Vagina (tissue), 2 donors: Measurements from ENCODE around the gene TNNT2. TPM values are rescaled to one million over a fixed set of nuclear protein-coding genes. Genes with fewer than 3 reads are reported as not detected.

ENCODE experiments used
- DNase-seq, 2 donors: peaks; one replicate each; pipeline ENCODE4 v3.0.0-alpha.2; 2017; ENCODE audit errors: extremely low spot score in 2 of 2
- H3K27ac ChIP-seq: fragments of 200-600 bp; sonication (generic); one replicate; pipeline ENCODE4 v1.5.1; 2019
- H3K27me3 ChIP-seq: fragments of 200-600 bp; sonication (generic); one replicate; pipeline ENCODE4 v1.5.1; 2019
- H3K36me3 ChIP-seq, 2 donors: fragments of 200-600 bp; sonication (generic); one replicate each; pipeline ENCODE4 v1.5.1; 2017 to 2019
- H3K4me1 ChIP-seq: fragments of 200-600 bp; sonication (generic); one replicate; pipeline ENCODE4 v1.5.1; 2019
- H3K4me3 ChIP-seq, 2 donors: fragments of 200-600 bp; sonication (generic); 1 replicate in 1 of 2; 2 replicates in 1 of 2; pipeline ENCODE4 v1.5.1; 2016 to 2019
- H3K9me3 ChIP-seq: fragments of 200-600 bp; sonication (generic); one replicate; pipeline ENCODE4 v1.5.1; 2019
- POLR2A ChIP-seq, 2 donors: fragments of 450-650 bp; IDR thresholded peaks; one replicate each; pipeline ENCODE4 v1.6.1; 2017; ENCODE audit warnings: antibody characterized with exemption in 2 of 2, mild to moderate bottlenecking in 2 of 2, moderate library complexity in 2 of 2
- POLR2AphosphoS5 ChIP-seq, 2 donors: sonication (generic); formaldehyde crosslinking; IDR thresholded peaks; one replicate each; pipeline ENCODE4 v1.9.0; 2017; ENCODE audit warnings: antibody characterized with exemption in 2 of 2, mild to moderate bottlenecking in 2 of 2, low read depth in 1 of 2; ENCODE audit not compliant: insufficient read depth in 1 of 2
- intact Hi-C: fragments of 100-400 bp; cut with DNase I; formaldehyde crosslinking; loops from one replicate; pipeline ENCODE4 v1.15.1; 2023
- total RNA-seq: library from RNA; depleted of rRNA; stranded (reverse); fragments of >200 nt; gene quantifications from one replicate; pipeline ENCODE4 v1.2.3, GENCODE V29; 2016
- TF ChIP-seq, protein P1 (sequence below), 3 experiments: fragments of 450-650 bp in 2 of 3; fragments of 200-600 bp in 1 of 3; sonication (generic) in 1 of 3; IDR thresholded peaks; one replicate each; pipeline ENCODE4 v1.5.1; 2017 to 2019; ENCODE audit warnings: antibody characterized with exemption in 3 of 3, mild to moderate bottlenecking in 2 of 3, moderate library complexity in 2 of 3

The TNNT2 gene
- total RNA-seq, 1 donor from 2014 or later, result 9.8 TPM

DNA sequence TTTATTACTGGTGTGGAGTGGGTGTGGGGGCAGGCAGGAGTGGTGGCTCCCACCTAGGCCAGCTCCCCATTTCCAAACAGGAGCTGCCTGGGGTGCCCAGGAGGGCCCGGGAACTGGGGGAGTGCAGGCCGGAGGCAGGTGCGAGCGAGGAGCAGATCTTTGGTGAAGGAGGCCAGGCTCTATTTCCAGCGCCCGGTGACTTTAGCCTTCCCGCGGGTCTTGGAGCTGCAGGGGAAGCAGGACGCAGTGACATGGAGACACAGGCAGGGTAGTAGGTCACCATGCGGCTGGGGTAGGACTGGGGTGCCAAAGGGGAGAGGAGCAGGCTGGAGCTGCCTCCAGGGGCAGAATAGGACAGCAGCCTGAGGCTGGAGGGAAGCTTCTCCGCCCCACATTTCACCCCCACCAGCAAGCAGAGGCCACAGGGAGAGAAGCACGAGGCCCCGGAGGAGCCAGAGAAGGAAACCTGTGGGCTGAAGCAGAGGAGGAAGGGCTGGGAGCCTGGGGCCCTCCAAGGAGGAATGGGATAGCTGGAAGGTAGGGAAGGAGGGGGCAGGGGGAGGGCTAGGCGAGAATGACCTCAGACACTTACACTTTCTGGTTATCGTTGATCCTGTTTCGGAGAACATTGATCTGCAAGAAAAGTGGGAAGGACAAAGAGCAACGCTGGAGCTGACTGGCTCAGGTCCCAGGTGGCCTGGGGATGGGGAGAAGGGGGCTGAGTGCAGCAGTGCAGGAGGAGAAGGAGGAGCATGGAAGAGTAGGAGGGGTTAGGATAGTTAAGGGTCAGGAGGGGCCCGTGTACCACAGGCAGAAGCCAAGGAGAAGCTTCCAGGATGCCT, 18.2 kb downstream of the TNNT2 start:
- H3K9me3 ChIP-seq, result no peaks in the 10 kb centered on the region
- no peaks in the 10 kb centered on the region for H3K27me3 ChIP-seq
- no peak overlapping the region for H3K4me3 ChIP-seq
- H3K36me3 ChIP-seq, result no peaks in the 10 kb centered on the region
- DNase-seq, result no peak
- intact Hi-C loops, result no loop called here
- H3K27ac ChIP-seq, result peak overlapping the region; percentile 10
- TF ChIP-seq POLR2AphosphoS5 (IDR thresholded peaks at IDR 0.05; ENCODE audit: insufficient read depth in 1 of 2, low read depth in 1 of 2), result no peak
- H3K4me1 ChIP-seq, result peaks cover 9% of the 10 kb centered on the region

DNA sequence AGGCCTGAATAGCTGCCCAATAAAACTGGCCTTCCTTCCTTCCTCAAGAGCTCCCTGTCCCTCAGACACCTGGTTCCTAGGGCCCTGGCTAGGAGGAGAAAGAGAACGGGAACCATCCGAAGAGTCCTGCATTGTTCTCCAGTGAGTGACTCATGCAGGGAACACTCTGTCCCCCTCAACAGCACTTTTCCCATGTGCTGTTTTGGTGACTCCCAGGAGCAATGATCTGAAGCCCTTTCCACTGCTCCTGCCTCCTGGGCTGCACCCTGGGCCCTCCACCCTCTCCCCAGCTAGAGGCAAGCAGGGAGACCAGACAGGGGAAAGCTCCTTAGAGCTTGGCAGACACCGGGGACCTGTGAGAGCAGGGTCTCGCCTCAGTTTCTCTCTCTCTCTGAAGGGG, 18.9 kb downstream of the TNNT2 start:
- Histone ChIP-seq H3K4me3 (no peak overlapping the region), H3K27me3 (no peaks in the 10 kb centered on the region), H3K27ac (peak overlapping the region; percentile 30), H3K9me3 (no peaks in the 10 kb centered on the region), H3K36me3 (no peaks in the 10 kb centered on the region), H3K4me1 (peaks cover 16% of the 10 kb centered on the region)
- TF ChIP-seq POLR2A (IDR thresholded peaks at IDR 0.05) (no peak), POLR2AphosphoS5 (IDR thresholded peaks at IDR 0.05; ENCODE audit: insufficient read depth in 1 of 2, low read depth in 1 of 2) (no peak)
- TF ChIP-seq, protein P1, sequence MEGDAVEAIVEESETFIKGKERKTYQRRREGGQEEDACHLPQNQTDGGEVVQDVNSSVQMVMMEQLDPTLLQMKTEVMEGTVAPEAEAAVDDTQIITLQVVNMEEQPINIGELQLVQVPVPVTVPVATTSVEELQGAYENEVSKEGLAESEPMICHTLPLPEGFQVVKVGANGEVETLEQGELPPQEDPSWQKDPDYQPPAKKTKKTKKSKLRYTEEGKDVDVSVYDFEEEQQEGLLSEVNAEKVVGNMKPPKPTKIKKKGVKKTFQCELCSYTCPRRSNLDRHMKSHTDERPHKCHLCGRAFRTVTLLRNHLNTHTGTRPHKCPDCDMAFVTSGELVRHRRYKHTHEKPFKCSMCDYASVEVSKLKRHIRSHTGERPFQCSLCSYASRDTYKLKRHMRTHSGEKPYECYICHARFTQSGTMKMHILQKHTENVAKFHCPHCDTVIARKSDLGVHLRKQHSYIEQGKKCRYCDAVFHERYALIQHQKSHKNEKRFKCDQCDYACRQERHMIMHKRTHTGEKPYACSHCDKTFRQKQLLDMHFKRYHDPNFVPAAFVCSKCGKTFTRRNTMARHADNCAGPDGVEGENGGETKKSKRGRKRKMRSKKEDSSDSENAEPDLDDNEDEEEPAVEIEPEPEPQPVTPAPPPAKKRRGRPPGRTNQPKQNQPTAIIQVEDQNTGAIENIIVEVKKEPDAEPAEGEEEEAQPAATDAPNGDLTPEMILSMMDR (IDR thresholded peaks at IDR 0.05), result no peak
- no peak for DNase-seq
- intact Hi-C loops, result no loop called here

DNA sequence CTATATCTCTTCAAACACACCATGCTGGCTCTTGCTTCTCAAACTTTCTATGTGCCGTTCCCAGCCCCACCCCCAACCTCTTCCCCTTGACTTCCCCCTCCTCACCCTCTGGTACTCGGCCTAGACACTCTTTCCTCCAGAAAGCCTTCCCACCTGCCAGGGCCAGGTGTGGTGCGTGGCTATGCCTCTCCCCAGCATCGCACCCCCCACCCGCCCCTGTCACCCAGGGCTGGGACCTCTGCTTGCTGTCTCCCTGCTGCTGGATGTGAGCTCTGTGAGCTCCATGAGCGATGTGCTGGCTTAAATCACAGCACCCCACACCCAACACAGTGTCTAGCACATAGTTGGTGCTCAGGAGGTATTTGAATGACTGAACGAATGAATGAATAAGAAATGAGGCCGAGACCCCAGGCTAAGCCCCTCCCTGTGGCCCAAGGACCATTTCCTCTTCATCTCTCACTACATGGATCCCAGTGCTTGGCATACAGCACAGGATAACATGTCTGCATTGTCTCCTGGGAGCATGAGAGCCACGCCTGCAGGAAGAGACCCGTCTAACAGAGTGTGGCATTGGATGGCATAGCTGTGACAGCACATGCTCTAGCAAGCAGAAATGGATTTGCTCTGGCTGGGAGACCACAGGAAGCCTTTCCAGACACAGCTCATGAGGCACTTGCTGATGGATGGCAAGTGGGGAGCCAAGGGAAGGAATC, 19.7 kb downstream of the TNNT2 start:
- Histone ChIP-seq H3K4me1 (peaks cover 18% of the 10 kb centered on the region), H3K36me3 (no peaks in the 10 kb centered on the region), H3K27me3 (no peaks in the 10 kb centered on the region), H3K9me3 (no peaks in the 10 kb centered on the region), H3K4me3 (no peak overlapping the region), H3K27ac (peak overlapping the region; percentile 30)
- TF ChIP-seq POLR2AphosphoS5 (IDR thresholded peaks at IDR 0.05; ENCODE audit: insufficient read depth in 1 of 2, low read depth in 1 of 2) (no peak), POLR2A (IDR thresholded peaks at IDR 0.05) (no peak)
- TF ChIP-seq, protein P1 (IDR thresholded peaks at IDR 0.05), result no peak
- no peak for DNase-seq
- intact Hi-C loops, result no loop called here

DNA sequence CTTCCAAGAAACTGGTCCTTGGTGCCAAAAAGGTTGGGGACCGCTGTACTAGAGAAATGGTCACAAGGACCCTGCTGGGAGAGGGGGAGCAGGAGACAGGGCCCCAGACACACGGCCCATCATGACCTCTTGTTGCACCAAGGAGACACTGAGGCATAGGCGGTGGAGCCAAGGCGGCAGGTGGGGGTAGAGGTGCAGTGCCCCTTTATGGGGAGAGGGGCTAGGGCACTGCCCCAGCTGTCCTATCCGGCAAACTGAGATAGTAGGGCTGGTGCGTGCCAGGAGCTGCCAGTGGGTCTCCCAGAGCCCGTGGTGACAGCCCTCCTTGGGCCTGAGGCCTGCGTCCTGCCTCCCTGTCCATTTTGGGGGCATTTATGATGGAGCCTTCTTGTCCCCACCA, 20.3 kb downstream of the TNNT2 start:
- Histone ChIP-seq H3K9me3 (no peaks in the 10 kb centered on the region), H3K27me3 (no peaks in the 10 kb centered on the region), H3K36me3 (no peaks in the 10 kb centered on the region), H3K27ac (no peak overlapping the region), H3K4me1 (peaks cover 18% of the 10 kb centered on the region), H3K4me3 (no peak overlapping the region)
- TF ChIP-seq POLR2AphosphoS5 (IDR thresholded peaks at IDR 0.05; ENCODE audit: insufficient read depth in 1 of 2, low read depth in 1 of 2) (no peak), POLR2A (IDR thresholded peaks at IDR 0.05) (no peak)
- TF ChIP-seq, protein P1 (IDR thresholded peaks at IDR 0.05), result no peak
- DNase-seq, result no peak
- intact Hi-C loops, result no loop called here

DNA sequence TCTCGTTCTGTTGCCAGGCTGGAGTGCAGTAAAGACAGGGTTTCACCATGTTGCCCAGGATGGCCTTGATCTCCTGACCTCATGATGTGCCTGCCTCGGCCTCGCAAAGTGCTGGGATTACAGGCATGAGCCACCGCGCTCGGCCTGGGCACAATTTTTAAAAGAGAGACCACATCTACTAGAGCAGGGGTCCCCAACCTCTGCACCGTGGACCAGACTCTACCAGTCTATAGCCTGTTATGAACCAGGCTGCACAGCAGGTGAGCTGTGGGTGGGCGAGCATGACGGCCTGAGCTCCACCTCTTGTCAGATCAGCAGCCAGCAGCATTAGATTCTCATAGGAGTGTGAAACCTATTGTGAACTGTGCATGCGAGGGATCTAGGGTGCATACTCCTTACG, 20.8 kb downstream of the TNNT2 start:
- H3K4me3 ChIP-seq, result no peak overlapping the region
- peaks cover 18% of the 10 kb centered on the region for H3K4me1 ChIP-seq
- DNase-seq, result no peak
- TF ChIP-seq, protein P1 (IDR thresholded peaks at IDR 0.05), result no peak
- TF ChIP-seq POLR2AphosphoS5 (IDR thresholded peaks at IDR 0.05; ENCODE audit: insufficient read depth in 1 of 2, low read depth in 1 of 2) (no peak), POLR2A (IDR thresholded peaks at IDR 0.05) (no peak)
- intact Hi-C loops, result no loop called here
- H3K27ac ChIP-seq, result no peak overlapping the region
- H3K9me3 ChIP-seq, result no peaks in the 10 kb centered on the region
- H3K36me3 ChIP-seq, result no peaks in the 10 kb centered on the region
- no peaks in the 10 kb centered on the region for H3K27me3 ChIP-seq
